Ascending aorta (tissue), 2 donors: ENCODE results near the gene RAB11FIP4. TPM values are rescaled to one million over a fixed set of nuclear protein-coding genes. Genes with fewer than 3 reads are reported as not detected.

Experiments used
- DNase-seq, 2 donors: peaks; one replicate each; pipeline ENCODE4 v3.0.0-alpha.2; 2019; ENCODE audit warnings: low spot score in 2 of 2
- H3K27ac ChIP-seq, 2 donors: fragments of 200-600 bp; sonication (generic); one replicate each; pipeline ENCODE4 v1.5.1; 2016 to 2017; ENCODE audit warnings: mild to moderate bottlenecking in 1 of 2
- H3K27me3 ChIP-seq: fragments of 200-600 bp; sonication (generic); one replicate; pipeline ENCODE4 v1.5.1; 2017
- H3K36me3 ChIP-seq, 2 donors: fragments of 200-600 bp; sonication (generic); one replicate each; pipeline ENCODE4 v1.5.1; 2016
- H3K4me1 ChIP-seq, 2 donors: fragments of 200-600 bp; sonication (generic); one replicate each; pipeline ENCODE4 v1.5.1; 2016 to 2017; ENCODE audit warnings: mild to moderate bottlenecking in 1 of 2
- H3K4me3 ChIP-seq, 2 donors: fragments of 200-600 bp; sonication (generic); one replicate each; pipeline ENCODE4 v1.5.1; 2016 to 2017; ENCODE audit warnings: mild to moderate bottlenecking in 1 of 2
- H3K9me3 ChIP-seq, 2 donors: fragments of 200-600 bp; sonication (generic); one replicate each; pipeline ENCODE4 v1.5.1; 2016
- intact Hi-C: fragments of 100-400 bp; cut with DNase I; formaldehyde crosslinking; loops from one replicate; pipeline ENCODE4 v1.15.1; 2023
- total RNA-seq: library from RNA; depleted of rRNA; stranded (reverse); fragments of >200 nt; gene quantifications from one replicate; pipeline ENCODE4 v1.1.0, GENCODE V29; 2016
- TF ChIP-seq, protein P1 (sequence below), 3 experiments: fragments of 200-600 bp in 2 of 3; fragments of 450-650 bp in 1 of 3; sonication (generic) in 2 of 3; IDR thresholded peaks; one replicate each; pipeline ENCODE4 v1.5.1; 2016 to 2019; ENCODE audit warnings: antibody characterized with exemption in 3 of 3, mild to moderate bottlenecking in 1 of 3, moderate library complexity in 1 of 3

Gene RAB11FIP4
- total RNA-seq, 1 donor from 2014 or later, result 0.85 TPM

DNA sequence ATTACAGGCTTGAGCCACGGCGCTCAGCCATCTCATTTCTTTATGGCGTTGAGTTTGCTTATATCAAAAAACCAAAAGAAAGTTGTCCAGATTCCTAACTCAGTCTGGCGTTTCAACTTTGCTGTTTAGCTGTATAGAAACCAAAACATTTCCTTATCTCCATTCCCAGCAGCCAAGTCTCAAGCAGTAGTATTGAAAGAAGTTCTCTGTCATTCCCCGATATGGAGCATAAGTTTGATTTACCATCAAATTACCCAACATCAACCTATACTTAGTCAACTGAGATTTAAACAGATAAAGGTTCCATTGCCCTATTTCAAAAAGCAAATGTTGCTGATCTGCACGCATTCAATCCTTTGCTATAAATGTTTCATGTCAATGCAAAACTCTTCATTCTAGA is 27.5 kb upstream of the RAB11FIP4 start:
- Histone ChIP-seq H3K27ac (no peak overlapping the region), H3K4me3 (no peak overlapping the region), H3K4me1 (no peaks in the 10 kb centered on the region), H3K36me3 (peaks cover 22 to 41% of the 10 kb centered on the region in 2 donors), H3K27me3 (no peaks in the 10 kb centered on the region), H3K9me3 (no peaks in the 10 kb centered on the region)
- intact Hi-C loops, result no loop called here
- DNase-seq, result no peak
- TF ChIP-seq, protein P1, sequence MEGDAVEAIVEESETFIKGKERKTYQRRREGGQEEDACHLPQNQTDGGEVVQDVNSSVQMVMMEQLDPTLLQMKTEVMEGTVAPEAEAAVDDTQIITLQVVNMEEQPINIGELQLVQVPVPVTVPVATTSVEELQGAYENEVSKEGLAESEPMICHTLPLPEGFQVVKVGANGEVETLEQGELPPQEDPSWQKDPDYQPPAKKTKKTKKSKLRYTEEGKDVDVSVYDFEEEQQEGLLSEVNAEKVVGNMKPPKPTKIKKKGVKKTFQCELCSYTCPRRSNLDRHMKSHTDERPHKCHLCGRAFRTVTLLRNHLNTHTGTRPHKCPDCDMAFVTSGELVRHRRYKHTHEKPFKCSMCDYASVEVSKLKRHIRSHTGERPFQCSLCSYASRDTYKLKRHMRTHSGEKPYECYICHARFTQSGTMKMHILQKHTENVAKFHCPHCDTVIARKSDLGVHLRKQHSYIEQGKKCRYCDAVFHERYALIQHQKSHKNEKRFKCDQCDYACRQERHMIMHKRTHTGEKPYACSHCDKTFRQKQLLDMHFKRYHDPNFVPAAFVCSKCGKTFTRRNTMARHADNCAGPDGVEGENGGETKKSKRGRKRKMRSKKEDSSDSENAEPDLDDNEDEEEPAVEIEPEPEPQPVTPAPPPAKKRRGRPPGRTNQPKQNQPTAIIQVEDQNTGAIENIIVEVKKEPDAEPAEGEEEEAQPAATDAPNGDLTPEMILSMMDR (IDR thresholded peaks at IDR 0.05), result no peak

DNA sequence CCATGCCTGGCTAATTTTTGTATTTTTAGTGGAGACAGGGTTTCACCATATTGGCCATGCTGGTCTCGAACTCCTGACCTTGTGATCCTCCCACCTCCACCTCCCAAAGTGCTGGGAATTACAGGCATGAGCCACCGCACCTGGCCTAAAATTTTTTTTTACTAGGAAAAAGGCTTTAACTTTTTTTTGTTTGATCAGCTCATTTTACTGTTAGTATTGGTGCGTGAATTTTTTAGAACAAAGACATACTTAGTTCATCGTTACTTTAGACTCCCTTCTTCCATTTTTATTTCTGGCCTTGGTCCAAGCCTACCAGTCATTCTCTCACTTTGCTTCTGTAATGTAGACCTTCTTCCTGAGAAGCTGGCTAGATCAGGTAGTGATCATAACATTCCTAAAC is 25.4 kb upstream of the RAB11FIP4 start:
- TF ChIP-seq, protein P1 (IDR thresholded peaks at IDR 0.05), result no peak
- intact Hi-C loops, result no loop called here
- H3K36me3 ChIP-seq, result peaks cover 15 to 21% of the 10 kb centered on the region in 2 donors

DNA sequence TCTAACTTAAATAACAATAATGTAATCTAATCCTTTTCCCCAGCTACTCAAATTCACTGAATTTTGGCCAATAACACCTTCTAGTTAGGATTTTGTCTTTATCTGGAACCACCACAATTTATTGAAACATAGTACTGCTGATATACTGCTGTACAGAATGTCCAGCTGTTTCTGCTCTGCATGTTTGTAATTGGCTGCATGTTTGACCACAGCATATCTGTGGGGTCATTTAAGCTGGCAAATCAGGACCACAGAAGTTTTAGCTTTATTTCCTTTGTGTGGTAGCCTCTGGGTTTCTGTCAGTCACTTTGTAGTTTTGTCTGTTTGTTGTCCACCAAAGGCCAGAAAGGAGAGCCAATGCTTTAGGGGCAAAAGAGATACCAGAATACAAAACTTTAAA is 22.2 kb upstream of the RAB11FIP4 start:
- no peak overlapping the region for H3K4me3 ChIP-seq
- H3K4me1 ChIP-seq, result no peaks in the 10 kb centered on the region
- TF ChIP-seq, protein P1 (IDR thresholded peaks at IDR 0.05), result no peak
- H3K27me3 ChIP-seq, result no peaks in the 10 kb centered on the region
- H3K36me3 ChIP-seq, result peaks cover 6 to 19% of the 10 kb centered on the region in 2 donors
- intact Hi-C loops, result no loop called here
- no peaks in the 10 kb centered on the region for H3K9me3 ChIP-seq
- DNase-seq, result no peak
- no peak overlapping the region for H3K27ac ChIP-seq

More for the DNA sequence above, 25.4 kb upstream of the RAB11FIP4 start:
- H3K27ac ChIP-seq, result no peak overlapping the region
- no peak for DNase-seq
- no peaks in the 10 kb centered on the region for H3K4me1 ChIP-seq
- H3K9me3 ChIP-seq, result no peaks in the 10 kb centered on the region
- no peaks in the 10 kb centered on the region for H3K27me3 ChIP-seq
- no peak overlapping the region for H3K4me3 ChIP-seq

DNA sequence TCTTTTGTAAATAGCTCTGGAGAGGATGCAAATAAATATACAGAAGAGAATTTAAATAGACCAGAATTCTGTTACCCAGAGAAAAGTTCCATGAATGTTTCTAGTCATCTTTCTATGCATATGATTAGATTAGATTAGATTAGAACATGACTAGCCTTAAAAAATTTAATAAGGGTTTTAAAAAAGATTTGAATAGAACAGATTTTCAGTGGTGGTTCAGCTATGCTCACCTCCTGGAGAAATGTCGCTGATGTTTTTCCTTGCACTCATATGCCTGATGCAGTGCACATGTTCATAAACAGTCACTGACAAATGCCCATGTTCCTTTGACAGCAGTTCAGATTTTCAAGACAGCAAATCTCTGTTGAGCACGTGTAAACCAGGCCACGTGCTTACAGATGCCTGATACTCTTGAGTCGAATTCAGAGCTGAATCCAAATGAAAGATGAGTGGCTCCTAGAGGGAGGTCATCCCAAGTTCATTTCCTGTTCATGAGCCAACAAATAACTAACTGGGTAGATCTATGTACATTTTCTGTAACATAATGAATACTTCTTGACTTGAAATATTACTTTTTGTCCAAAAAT is 19.9 kb upstream of the RAB11FIP4 start:
- DNase-seq, result no peak
- no peaks in the 10 kb centered on the region for H3K9me3 ChIP-seq
- TF ChIP-seq, protein P1 (IDR thresholded peaks at IDR 0.05), result no peak
- H3K27ac ChIP-seq, result no peak overlapping the region
- H3K4me1 ChIP-seq, result no peaks in the 10 kb centered on the region
- intact Hi-C loops, result no loop called here
- H3K4me3 ChIP-seq, result no peak overlapping the region
- no peaks in the 10 kb centered on the region for H3K27me3 ChIP-seq
- H3K36me3 ChIP-seq, result peaks cover 6 to 21% of the 10 kb centered on the region in 2 donors

DNA sequence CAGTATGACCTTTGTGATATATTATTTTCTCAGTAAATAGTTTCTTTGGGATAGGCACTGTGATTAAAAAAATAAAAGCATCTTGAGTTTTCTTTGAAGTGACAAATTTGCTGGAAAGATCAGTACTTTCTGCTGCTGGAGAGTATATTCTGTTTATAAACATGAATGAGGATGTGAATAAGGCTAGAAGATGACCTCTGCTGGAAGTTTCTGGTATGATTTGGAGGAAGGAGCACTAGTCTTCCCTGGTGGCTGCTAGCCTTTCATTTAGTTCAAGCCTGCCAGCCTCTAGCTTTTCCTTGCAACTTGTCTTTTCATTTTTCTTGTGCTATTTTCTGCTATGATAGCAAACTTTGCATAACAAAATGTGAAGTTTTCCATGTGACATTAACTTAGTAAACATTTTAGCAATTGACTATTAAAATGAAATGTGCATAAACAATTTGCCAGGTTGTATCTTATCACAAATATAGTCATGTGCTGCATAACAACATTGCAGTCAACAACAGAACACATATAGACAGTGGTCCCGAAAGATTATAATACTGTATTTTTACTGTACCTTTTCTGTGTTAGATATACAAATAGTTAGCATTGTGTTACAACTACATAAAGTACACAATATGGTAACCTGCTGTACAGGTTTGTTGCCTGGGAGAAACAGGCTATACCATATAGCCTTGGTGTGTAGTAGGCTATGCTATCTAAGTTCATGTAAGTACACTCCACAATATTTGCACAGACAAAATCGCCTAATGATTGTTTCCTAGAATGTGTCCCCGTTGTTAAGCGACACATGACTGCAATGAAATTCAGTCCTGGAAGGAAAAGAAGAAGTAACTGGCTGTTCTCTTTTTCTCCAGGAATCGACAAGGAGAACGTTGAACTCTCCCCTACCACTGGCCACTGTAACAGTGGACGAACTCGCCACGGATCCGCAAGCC is 18.1 kb upstream of the RAB11FIP4 start:
- no peaks in the 10 kb centered on the region for H3K9me3 ChIP-seq
- TF ChIP-seq, protein P1 (IDR thresholded peaks at IDR 0.05), result peak in 2 of 3 experiments; percentile 10 to 39
- peaks cover 3 to 13% of the 10 kb centered on the region in 2 donors for H3K36me3 ChIP-seq
- intact Hi-C loops, result no loop called here
- H3K27me3 ChIP-seq, result no peaks in the 10 kb centered on the region
- H3K27ac ChIP-seq, result no peak overlapping the region
- no peak overlapping the region for H3K4me3 ChIP-seq
- DNase-seq, result no peak
- H3K4me1 ChIP-seq, result no peaks in the 10 kb centered on the region
